Stimulated activated naive CD8-positive, alpha-beta T cell treated with anti-CD3 and anti-CD28 coated beads, Interleukin-15, Interleukin-2, amounts not matched to agents 100 ng/mL and 50 ng/mL, for 24 hours (primary cell): Measurements from ENCODE around the gene FGA.
"Not testable (repeated sequence)": the region's sequence is repeated elsewhere in the genome, so short reads cannot be mapped to it uniquely, and the experiment has no call there.

Source experiments
- H3K27ac Mint-ChIP-seq: one replicate; pipeline ENCODE4 v1.8.0; 2021; ENCODE audit warnings: mild to moderate bottlenecking, mixed read lengths
- H3K27me3 Mint-ChIP-seq: one replicate; pipeline ENCODE4 v1.8.0; 2021; ENCODE audit warnings: mixed read lengths
- H3K36me3 Mint-ChIP-seq: one replicate; pipeline ENCODE4 v1.8.0; 2021; ENCODE audit warnings: low read depth, mixed read lengths
- H3K4me1 Mint-ChIP-seq: one replicate; pipeline ENCODE4 v1.8.0; 2021; ENCODE audit warnings: low read depth, mixed read lengths
- H3K4me3 Mint-ChIP-seq: one replicate; pipeline ENCODE4 v1.8.0; 2021; ENCODE audit warnings: mild to moderate bottlenecking, mixed read lengths
- H3K9me3 Mint-ChIP-seq: one replicate; pipeline ENCODE4 v1.8.0; 2021; ENCODE audit warnings: mixed read lengths

FGA gene

DNA sequence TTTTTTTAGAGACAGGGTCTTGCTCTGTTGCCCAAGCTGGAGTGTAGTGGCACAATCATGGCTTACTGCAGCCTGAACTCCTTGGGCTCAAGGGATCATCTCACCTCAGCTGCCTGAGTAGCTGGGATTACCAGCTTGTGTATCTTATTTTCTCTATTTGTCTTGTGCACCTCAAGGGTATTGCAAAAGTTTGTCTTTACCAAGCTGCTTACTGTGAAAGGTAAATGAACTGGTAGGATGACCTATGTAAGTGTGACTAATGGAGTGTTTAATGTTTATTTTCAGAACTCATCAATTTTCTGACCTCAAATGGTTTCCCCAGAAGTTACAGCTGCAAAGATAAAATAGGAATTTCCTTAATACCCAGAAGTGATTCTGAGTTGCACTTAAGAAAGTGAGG lies 5.3 kb upstream of the FGA start:
- H3K4me1 Mint-ChIP-seq, result no peaks in the 10 kb centered on the region
- peaks cover 21% of the 10 kb centered on the region for H3K27me3 Mint-ChIP-seq
- no peaks in the 10 kb centered on the region for H3K36me3 Mint-ChIP-seq
- H3K4me3 Mint-ChIP-seq, result no peak overlapping the region
- no peaks in the 10 kb centered on the region for H3K9me3 Mint-ChIP-seq
- H3K27ac Mint-ChIP-seq, result no peak overlapping the region

DNA sequence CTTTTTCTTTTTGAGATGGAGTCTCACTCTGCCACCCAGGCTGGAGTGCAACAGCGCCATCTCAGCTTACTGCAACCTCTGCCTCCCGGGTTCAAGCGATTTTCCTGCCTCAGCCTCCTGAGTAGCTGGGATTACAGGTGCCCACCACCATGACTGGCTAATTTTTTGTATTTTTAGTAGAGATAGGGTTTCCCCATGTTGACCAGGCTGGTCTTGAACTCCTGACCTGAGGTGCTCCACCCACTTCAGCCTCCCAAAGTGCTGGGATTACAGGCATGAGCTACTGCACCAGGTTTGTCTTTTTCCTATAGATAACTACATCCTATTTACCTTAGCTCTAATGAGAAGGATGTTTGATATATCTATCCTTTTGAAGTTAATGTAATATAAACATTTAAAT lies 3.8 kb upstream of the FGA start:
- H3K27ac Mint-ChIP-seq, H3K36me3 Mint-ChIP-seq, H3K4me1 Mint-ChIP-seq, H3K9me3 Mint-ChIP-seq, H3K4me3 Mint-ChIP-seq: not testable (repeated sequence)
- H3K27me3 Mint-ChIP-seq, result peaks cover 28% of the 10 kb centered on the region

DNA sequence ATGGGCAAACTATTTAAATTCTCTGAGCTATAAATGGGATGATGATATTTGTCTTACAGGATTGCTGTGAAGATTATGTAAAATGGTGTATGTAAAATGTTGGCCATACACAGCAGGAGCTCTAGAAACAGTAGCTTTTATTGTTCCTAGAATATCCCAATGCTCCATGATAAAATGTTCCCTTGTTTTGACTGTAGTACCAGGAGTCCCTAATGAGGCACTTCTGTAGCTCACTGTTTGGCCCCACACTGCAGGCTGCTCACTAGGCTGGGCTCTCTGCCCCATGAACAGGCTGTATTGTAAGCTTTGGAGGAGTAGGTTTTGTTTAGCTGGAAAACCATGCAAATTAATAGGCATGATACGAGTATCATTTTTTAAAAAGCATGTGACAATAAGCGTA lies 3.3 kb upstream of the FGA start:
- H3K27me3 Mint-ChIP-seq, result peaks cover 29% of the 10 kb centered on the region
- no peaks in the 10 kb centered on the region for H3K9me3 Mint-ChIP-seq
- H3K4me3 Mint-ChIP-seq, result no peak overlapping the region
- H3K4me1 Mint-ChIP-seq, result no peaks in the 10 kb centered on the region
- H3K36me3 Mint-ChIP-seq, result no peaks in the 10 kb centered on the region
- H3K27ac Mint-ChIP-seq, result no peak overlapping the region

DNA sequence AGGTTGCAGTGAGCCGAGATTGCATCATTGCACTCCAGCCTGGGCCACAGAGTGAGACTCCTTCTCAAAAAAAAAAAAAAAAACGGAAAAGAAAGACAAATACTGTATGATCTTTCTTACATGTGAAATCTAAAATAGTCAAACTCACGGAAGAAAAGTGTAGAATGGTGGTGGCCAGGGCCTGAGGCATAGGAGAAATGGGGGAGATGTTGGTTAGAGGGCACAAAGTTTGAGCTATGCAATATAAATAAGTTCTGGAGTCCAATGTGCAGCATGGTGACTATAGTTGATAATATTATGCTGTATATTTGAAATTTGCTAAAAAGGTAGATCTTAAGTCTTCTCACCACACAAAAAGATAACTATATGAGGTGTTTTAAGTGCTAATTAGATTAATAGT lies 1.3 kb upstream of the FGA start:
- Mint-ChIP-seq H3K4me3 (no peak overlapping the region), H3K36me3 (no peaks in the 10 kb centered on the region), H3K4me1 (no peaks in the 10 kb centered on the region), H3K27me3 (peaks cover 35% of the 10 kb centered on the region), H3K27ac (no peak overlapping the region), H3K9me3 (no peaks in the 10 kb centered on the region)

DNA sequence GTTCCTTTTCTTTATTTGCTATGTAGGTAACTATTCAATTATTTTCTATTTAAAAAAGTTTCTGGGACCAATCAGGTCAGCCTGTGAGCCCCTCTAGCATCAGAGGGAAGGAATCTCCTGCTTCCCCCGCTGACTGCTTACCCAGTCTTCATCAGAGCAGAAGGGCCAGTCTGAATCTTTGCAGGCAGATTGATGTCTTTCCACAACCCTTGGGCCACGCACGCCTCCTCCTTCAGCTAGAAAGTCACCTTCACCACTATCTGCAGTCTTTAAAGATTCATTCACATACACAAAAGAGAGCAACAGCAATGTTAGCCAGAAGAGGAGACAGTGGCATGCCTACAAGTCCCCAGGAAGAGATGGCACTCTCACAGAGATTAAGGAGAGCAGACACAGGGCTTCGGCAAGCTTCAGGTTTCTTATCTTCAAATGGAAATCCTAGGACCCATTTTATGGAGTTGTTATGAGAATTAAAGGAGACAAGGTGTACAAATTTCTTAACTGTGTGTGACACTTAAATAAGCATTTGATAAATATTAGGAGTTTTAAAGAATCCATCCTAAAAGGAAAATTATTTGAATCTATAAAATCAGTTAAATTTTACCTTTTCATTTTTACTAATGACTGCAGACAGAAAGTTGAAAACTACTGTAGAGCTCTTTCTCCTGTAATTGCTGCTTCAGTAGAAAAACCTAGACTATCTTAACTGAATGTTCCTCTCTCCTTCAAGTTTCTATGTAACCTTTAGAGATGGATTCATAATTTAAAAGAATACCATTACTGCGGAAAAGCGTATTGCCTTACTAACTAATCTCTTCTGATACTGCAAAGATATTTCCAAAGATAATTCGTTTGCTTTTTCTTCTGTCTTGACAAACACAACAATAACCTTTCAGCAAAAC lies 995 bp downstream of the FGA start:
- Mint-ChIP-seq H3K27me3 (peaks cover 37% of the 10 kb centered on the region), H3K27ac (no peak overlapping the region), H3K36me3 (no peaks in the 10 kb centered on the region), H3K4me3 (no peak overlapping the region), H3K4me1 (no peaks in the 10 kb centered on the region), H3K9me3 (no peaks in the 10 kb centered on the region)

DNA sequence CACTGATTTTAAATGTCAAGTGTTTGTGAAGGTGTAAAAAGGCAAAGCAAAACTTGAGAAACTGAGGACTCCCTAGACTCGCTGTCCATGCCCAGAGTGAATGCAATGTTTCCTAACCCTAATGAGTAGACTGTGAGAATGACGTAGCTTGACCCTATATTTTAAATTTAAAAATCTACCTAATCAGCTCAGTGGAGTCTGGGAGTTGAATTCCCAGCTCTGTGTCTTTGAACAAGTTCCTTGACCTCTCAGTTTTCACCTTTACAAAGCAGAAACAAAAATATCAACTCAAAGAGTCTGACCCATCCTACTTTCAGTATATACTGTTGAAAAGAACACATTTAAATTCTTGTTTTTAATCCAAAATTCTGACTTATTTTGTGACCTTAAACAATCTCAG lies 2.3 kb downstream of the FGA start:
- peaks cover 37% of the 10 kb centered on the region for H3K27me3 Mint-ChIP-seq
- H3K4me1 Mint-ChIP-seq, result no peaks in the 10 kb centered on the region
- no peaks in the 10 kb centered on the region for H3K36me3 Mint-ChIP-seq
- H3K4me3 Mint-ChIP-seq, result no peak overlapping the region
- no peaks in the 10 kb centered on the region for H3K9me3 Mint-ChIP-seq
- no peak overlapping the region for H3K27ac Mint-ChIP-seq

DNA sequence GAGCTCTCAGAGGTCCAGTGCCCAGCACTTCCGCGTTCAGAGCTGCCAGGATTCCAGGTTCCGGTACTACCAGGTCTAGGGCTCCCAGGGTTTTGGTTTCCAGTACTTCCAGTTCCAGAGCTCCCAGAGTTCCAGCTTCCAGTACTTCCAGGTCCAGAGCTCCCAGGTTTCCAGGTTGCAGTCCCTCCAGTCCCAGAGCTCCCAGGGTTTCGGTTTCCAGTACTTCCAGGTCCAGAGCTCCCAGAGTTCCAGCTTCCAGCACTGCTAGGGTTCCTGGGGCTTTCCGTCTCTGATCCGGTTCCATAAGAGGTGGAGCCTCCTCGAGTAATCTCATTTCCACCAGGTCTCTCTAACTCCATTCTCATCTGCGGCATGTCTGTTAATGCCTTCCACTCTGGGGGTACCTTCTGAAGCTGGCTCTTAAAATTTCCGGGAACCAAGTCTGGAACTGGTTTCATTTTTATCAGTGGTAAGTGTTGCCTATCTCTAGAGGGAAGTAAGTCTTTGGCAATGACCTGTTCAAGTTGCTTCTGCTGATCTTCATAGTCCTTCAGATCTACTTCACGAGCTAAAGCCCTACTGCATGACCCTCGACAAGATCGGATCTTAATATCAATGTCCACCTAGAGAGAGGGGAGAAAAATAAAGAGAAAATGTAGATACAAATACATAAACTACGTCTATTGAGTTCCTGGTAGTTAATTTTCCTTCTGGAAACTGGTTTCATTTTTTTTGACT lies 4.1 kb downstream of the FGA start:
- no peaks in the 10 kb centered on the region for H3K9me3 Mint-ChIP-seq
- peaks cover 29% of the 10 kb centered on the region for H3K27me3 Mint-ChIP-seq

DNA sequence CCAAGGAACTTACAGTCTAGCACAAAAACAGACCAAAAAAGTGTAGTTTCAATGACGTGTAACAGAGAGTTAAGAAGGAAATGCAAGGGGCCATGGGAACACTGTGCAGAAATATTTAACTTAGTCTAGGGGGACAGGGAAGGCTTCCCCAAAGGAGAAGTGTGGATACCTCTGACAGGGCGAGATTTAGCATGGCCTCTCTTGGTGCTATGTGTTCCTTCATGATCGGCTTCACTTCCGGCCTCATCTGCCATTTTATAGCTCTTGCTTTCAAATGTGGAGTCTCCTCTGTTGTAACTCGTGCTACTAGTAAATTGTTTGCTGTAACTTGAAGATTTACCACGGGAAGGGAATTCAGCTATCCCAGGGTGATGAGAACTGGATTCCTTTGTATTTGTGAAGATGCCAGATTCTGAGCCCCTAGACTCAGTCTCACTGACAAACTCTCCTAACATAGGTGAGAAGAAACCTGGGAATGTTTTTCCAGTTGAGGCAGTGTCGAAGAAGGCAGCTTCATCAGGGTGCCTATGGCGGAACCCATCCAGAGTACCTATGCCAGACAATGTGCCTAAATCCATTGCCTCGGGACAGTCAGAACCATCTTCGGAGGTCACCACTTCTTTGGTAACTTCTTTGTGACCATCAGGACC lies 5.0 kb downstream of the FGA start:
- H3K27me3 Mint-ChIP-seq, result peaks cover 25% of the 10 kb centered on the region

More for the DNA sequence above, 4.1 kb downstream of the FGA start:
- no peaks in the 10 kb centered on the region for H3K36me3 Mint-ChIP-seq
- no peaks in the 10 kb centered on the region for H3K4me1 Mint-ChIP-seq
- no peak overlapping the region for H3K4me3 Mint-ChIP-seq
- no peak overlapping the region for H3K27ac Mint-ChIP-seq

DNA sequence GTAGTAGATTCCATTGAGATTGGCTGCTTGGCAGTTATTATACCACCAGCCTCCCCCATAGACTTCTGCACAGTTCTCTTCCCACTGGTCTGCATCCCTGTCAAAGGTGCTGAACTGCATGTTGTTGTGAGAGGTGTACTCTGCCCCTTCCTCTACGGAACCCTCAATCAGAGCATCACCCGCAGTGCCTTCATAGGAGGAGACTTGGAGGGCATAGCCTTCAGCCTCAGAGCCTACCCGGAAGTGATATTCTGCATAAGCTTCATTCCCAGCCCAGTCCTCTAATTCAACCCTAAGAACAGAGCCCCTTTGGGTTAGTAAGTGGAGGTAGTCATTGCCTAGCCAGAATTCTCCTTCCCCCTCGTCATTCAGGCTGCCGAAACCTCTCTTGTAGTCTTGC lies 6.3 kb downstream of the FGA start:
- no peak overlapping the region for H3K4me3 Mint-ChIP-seq
- no peaks in the 10 kb centered on the region for H3K36me3 Mint-ChIP-seq
- no peak overlapping the region for H3K27ac Mint-ChIP-seq
- no peaks in the 10 kb centered on the region for H3K4me1 Mint-ChIP-seq
- H3K9me3 Mint-ChIP-seq, result no peaks in the 10 kb centered on the region
- peaks cover 18% of the 10 kb centered on the region for H3K27me3 Mint-ChIP-seq

More for the DNA sequence above, 5.0 kb downstream of the FGA start:
- no peak overlapping the region for H3K27ac Mint-ChIP-seq
- H3K4me3 Mint-ChIP-seq, result no peak overlapping the region
- H3K36me3 Mint-ChIP-seq, result no peaks in the 10 kb centered on the region
- no peaks in the 10 kb centered on the region for H3K9me3 Mint-ChIP-seq
- H3K4me1 Mint-ChIP-seq, result no peaks in the 10 kb centered on the region

DNA sequence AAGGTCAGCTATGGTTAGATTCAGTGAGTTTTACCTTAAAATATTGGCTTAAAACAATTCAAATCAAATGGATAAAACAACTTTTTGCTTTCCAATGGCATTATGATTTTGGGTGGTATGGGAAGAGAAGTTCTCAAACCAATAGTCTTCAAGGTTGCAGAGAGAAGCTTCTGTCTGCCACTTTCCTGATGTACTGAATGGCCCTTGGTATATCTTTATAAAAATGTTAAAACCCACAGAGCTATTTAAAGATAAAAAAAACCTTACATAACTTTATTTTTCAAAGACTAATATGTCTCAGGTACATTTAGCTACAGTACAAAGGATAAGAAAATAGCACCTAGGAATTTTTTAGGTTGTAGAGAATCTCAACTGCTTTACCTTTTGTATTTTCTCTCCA lies 6.9 kb downstream of the FGA start:
- peaks cover 21% of the 10 kb centered on the region for H3K27me3 Mint-ChIP-seq

DNA sequence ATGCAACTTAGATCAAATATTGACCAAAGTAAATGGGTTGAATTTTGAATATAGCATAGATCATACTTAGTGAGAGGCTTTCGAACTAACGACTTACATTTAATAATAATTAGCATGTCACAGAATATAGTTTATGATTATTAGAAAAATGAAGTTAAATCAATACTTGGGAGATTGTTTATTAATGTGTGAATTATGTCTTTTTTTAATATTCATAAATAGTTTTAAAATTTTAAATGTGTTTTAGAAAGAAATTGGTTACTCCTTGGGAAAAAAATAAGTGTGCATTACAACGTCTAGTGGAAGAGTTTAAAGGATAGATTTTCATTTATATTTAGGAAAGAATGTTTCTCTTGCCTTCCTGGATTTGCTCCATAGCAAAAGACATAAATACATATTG lies 7.3 kb downstream of the FGA start:
- Mint-ChIP-seq H3K4me1 (no peaks in the 10 kb centered on the region), H3K4me3 (no peak overlapping the region), H3K36me3 (no peaks in the 10 kb centered on the region), H3K27me3 (peaks cover 21% of the 10 kb centered on the region), H3K27ac (no peak overlapping the region), H3K9me3 (no peaks in the 10 kb centered on the region)

More for the DNA sequence above, 6.9 kb downstream of the FGA start:
- no peak overlapping the region for H3K27ac Mint-ChIP-seq
- H3K9me3 Mint-ChIP-seq, result no peaks in the 10 kb centered on the region
- no peaks in the 10 kb centered on the region for H3K36me3 Mint-ChIP-seq
- H3K4me1 Mint-ChIP-seq, result no peaks in the 10 kb centered on the region
- no peak overlapping the region for H3K4me3 Mint-ChIP-seq

DNA sequence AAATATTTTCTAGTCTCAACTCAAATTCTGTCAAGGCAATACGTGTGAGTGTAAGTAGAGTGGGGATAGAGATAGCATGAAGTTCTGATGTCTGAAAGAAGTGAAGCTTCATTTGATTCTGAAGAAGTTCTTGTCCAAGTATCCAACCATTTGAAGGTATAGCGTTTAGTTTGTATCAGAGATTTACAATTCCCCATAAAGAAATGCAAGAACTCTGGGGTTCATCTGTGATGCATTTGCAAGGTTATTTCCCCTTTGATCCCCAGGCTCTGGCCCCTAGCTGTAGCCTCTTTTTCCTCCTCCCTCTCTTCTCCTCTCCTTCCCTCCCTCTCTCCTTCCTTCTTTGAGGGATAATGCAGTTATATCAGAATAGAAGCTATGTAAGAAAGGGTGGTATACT lies 7.8 kb downstream of the FGA start:
- Mint-ChIP-seq H3K9me3 (no peaks in the 10 kb centered on the region), H3K36me3 (no peaks in the 10 kb centered on the region), H3K27ac (no peak overlapping the region), H3K4me3 (no peak overlapping the region), H3K4me1 (no peaks in the 10 kb centered on the region), H3K27me3 (peaks cover 22% of the 10 kb centered on the region)

DNA sequence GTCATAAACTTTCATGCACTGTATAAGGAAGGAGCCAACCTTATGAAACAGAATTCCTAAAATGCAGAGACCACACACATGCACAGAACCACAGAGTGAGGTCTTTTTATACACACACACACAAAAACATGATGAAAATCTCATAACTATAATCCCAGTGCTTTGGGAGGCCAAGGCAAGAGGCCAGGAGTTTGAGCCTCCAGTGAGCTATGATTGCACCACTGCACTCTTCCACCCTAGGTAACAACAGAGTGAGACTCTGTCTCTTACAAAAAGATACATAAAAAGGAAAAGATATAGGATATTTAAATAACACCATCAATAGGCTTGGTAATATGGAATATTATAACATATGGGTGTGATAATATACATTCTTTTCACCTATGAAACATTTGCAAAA lies 10.6 kb downstream of the FGA start:
- peaks cover 23% of the 10 kb centered on the region for H3K27me3 Mint-ChIP-seq
- no peak overlapping the region for H3K4me3 Mint-ChIP-seq
- no peaks in the 10 kb centered on the region for H3K9me3 Mint-ChIP-seq
- H3K4me1 Mint-ChIP-seq, result no peaks in the 10 kb centered on the region
- H3K27ac Mint-ChIP-seq, result no peak overlapping the region
- H3K36me3 Mint-ChIP-seq, result no peaks in the 10 kb centered on the region

DNA sequence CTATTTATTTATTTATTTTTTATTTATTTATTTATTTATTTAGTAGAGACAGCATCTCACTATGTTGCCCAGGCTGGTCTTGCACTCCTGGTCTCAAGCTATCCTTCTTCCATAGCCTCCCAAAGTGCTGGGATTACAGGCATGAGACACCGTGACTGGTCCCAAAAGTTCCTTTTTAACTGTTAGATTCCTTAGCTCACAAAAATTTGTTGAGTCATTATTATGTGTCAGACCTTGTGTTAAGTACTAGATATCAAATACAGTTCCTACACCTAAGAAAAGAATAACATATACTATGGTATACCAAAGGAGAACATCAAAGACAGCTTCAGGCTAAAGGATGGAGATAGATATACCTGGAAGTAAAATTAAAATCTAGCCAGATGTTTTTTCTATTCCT lies 11.6 kb downstream of the FGA start:
- Mint-ChIP-seq H3K4me1 (no peaks in the 10 kb centered on the region), H3K4me3 (no peak overlapping the region), H3K36me3 (no peaks in the 10 kb centered on the region), H3K9me3 (no peaks in the 10 kb centered on the region), H3K27me3 (peaks cover 25% of the 10 kb centered on the region), H3K27ac (no peak overlapping the region)

DNA sequence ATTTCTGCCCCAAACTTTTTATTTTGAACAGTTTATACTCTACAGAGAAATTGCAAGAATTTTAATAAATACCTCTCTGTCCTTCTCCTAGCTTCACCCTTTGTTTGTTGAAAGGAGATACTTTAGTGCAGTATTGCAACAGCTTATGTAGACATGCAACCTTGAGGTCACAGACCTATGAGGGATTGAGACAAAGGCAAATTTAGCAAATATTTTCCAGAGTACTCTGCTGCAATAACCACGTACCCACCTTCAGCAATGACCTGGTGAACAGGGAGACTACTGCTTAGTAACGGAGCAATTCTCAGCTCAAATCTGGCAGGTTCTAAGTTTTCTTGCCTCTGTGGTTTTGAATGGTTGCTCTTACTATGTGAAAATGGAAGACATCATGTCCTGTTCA lies 13.2 kb downstream of the FGA start:
- Mint-ChIP-seq H3K9me3 (no peaks in the 10 kb centered on the region), H3K4me1 (no peaks in the 10 kb centered on the region), H3K36me3 (no peaks in the 10 kb centered on the region), H3K27me3 (peaks cover 28% of the 10 kb centered on the region), H3K4me3 (no peak overlapping the region), H3K27ac (no peak overlapping the region)
